Brain microvascular endothelial cell (primary cell): ENCODE data around the gene BMP5.

Experiments used
- DNase-seq: peaks from one replicate; pipeline ENCODE4 v3.0.0-alpha.2; 2020
- H3K27ac ChIP-seq: fragments of 250-450 bp; sonication (Bioruptor Pico); 2 replicates; pipeline ENCODE4 v1.5.1; 2020; ENCODE audit warnings: mild to moderate bottlenecking, moderate library complexity
- H3K27me3 ChIP-seq: fragments of 250-450 bp; sonication (Bioruptor Pico); replicated peaks from 2 replicates; pipeline ENCODE4 v1.5.1; 2020; ENCODE audit warnings: mild to moderate bottlenecking
- H3K36me3 ChIP-seq: fragments of 250-450 bp; sonication (Bioruptor Pico); replicated peaks from 2 replicates; pipeline ENCODE4 v1.5.1; 2020; ENCODE audit warnings: mild to moderate bottlenecking
- H3K4me3 ChIP-seq: 2 replicates; pipeline ENCODE4 v1.5.1; 2011; ENCODE audit warnings: low read depth, mild to moderate bottlenecking, control low read depth, low read length, moderate library complexity
- CTCF ChIP-seq: IDR thresholded peaks from 2 replicates; pipeline ENCODE4 v1.5.1; 2011; ENCODE audit warnings: low read depth, mild to moderate bottlenecking, moderate library complexity, low read length, control low read depth, inconsistent platforms; ENCODE audit errors: missing control alignments
- in situ Hi-C: cut with HindIII; loops from 2 replicates; pipeline ENCODE4 v1.10.0; 2017; ENCODE audit warnings: low sequenced_read_pairs, low pct_ligation_motif_present

BMP5 gene

GRCh38 chr6:55729665-55730064 is 145.7 kb downstream of the BMP5 start:
- Histone ChIP-seq H3K36me3 (no peaks in the 10 kb centered on the region), H3K27ac (no peak overlapping the region), H3K27me3 (no peaks in the 10 kb centered on the region), H3K4me3 (no peak overlapping the region)
- no peak for DNase-seq
- in situ Hi-C loops = no loop called here
- no peak for TF ChIP-seq CTCF

GRCh38 chr6:55726144-55726543 is 149.2 kb downstream of the BMP5 start:
- in situ Hi-C loops = no loop called here
- Histone ChIP-seq H3K27ac (no peak overlapping the region), H3K27me3 (no peaks in the 10 kb centered on the region), H3K4me3 (no peak overlapping the region), H3K36me3 (no peaks in the 10 kb centered on the region)
- DNase-seq = no peak
- no peak for TF ChIP-seq CTCF

- Histone ChIP-seq H3K27ac (no peak overlapping the region), H3K4me3 (no peak overlapping the region), H3K27me3 (no peaks in the 10 kb centered on the region), H3K36me3 (no peaks in the 10 kb centered on the region)
- TF ChIP-seq CTCF = no peak
- in situ Hi-C loops = no loop called here
- DNase-seq = no peak
Measured at GRCh38 chr6:55714831-55715230, 160.6 kb downstream of the BMP5 start.

GRCh38 chr6:55713436-55713835 is 162.0 kb downstream of the BMP5 start:
- Histone ChIP-seq H3K27me3 (no peaks in the 10 kb centered on the region), H3K36me3 (no peaks in the 10 kb centered on the region), H3K27ac (no peak overlapping the region), H3K4me3 (no peak overlapping the region)
- DNase-seq = peak; percentile 12
- no peak for TF ChIP-seq CTCF
- in situ Hi-C loops = no loop called here

- no peak overlapping the region for H3K27ac ChIP-seq
- no peak overlapping the region for H3K4me3 ChIP-seq
- in situ Hi-C loops = no loop called here
- H3K36me3 ChIP-seq = no peaks in the 10 kb centered on the region
- no peak for TF ChIP-seq CTCF
- H3K27me3 ChIP-seq = no peaks in the 10 kb centered on the region
- no peak for DNase-seq
Measured at GRCh38 chr6:55708711-55709110, 166.7 kb downstream of the BMP5 start.

GRCh38 chr6:55705451-55706440 is 169.6 kb downstream of the BMP5 start:
- TF ChIP-seq CTCF = no peak
- Histone ChIP-seq H3K27ac (no peak overlapping the region), H3K36me3 (no peaks in the 10 kb centered on the region), H3K27me3 (no peaks in the 10 kb centered on the region), H3K4me3 (no peak overlapping the region)
- DNase-seq = no peak
- in situ Hi-C loops = no loop called here
